Sigmoid colon (tissue), 7 donors: ENCODE results near the gene KRT3. TPM values are rescaled to one million over a fixed set of nuclear protein-coding genes. Genes with fewer than 3 reads are reported as not detected.

Experiments used
- DNase-seq: peaks from one replicate; pipeline ENCODE4 v3.0.0-alpha.2; 2019
- H3K27ac ChIP-seq, 4 donors: fragments of 200-600 bp; sonication (generic); one replicate each; pipeline ENCODE4 v1.5.1; 2016 to 2019; ENCODE audit warnings: mild to moderate bottlenecking in 1 of 4
- H3K27me3 ChIP-seq, 3 donors: fragments of 200-600 bp; sonication (generic); one replicate each; pipeline ENCODE4 v1.5.1; 2019; ENCODE audit warnings: mild to moderate bottlenecking in 1 of 3
- H3K36me3 ChIP-seq, 4 donors: fragments of 200-600 bp; sonication (generic); one replicate each; pipeline ENCODE4 v1.5.1; 2016 to 2019
- H3K4me1 ChIP-seq, 4 donors: fragments of 200-600 bp; sonication (generic); one replicate each; pipeline ENCODE4 v1.5.1; 2017 to 2019
- H3K4me3 ChIP-seq, 4 donors: fragments of 200-600 bp; sonication (generic); one replicate each; pipeline ENCODE4 v1.5.1; 2017 to 2019; ENCODE audit warnings: mild to moderate bottlenecking in 2 of 4, moderate library complexity in 1 of 4
- H3K9me3 ChIP-seq, 4 donors: fragments of 200-600 bp in 3 of 4; sonication (generic) in 3 of 4; one replicate each; pipeline versions ENCODE4 v1.5.1 to v1.6.1; 2013 to 2019
- EP300 ChIP-seq, 4 donors: sonication (generic); formaldehyde crosslinking; IDR thresholded peaks; one replicate each; pipeline ENCODE4 v1.6.1; 2017; ENCODE audit warnings: antibody characterized with exemption in 4 of 4
- POLR2A ChIP-seq, 2 donors: fragments of 450-650 bp; IDR thresholded peaks; one replicate each; pipeline ENCODE4 v1.6.1; 2016; ENCODE audit warnings: antibody characterized with exemption in 2 of 2, mild to moderate bottlenecking in 2 of 2, moderate library complexity in 2 of 2
- POLR2AphosphoS5 ChIP-seq, 4 donors: sonication (generic); formaldehyde crosslinking; IDR thresholded peaks; one replicate each; pipeline ENCODE4 v1.6.1; 2017; ENCODE audit warnings: antibody characterized with exemption in 4 of 4
- WGBS, 2 donors: extraction: QIAGEN DNeasy Blood & Tissue Kit; methylation state at CpG; one replicate each; pipeline ENCODE4 v1.1.7; 2013; 5-methylcytosine and 5-hydroxymethylcytosine counted together
- intact Hi-C: fragments of 100-400 bp; cut with DNase I; formaldehyde crosslinking; loops from one replicate; pipeline ENCODE4 v1.15.1; 2023
- polyA plus RNA-seq, 3 donors: library from polyadenylated mRNA; stranded (reverse); fragments of 200-250 nt; gene quantifications; one replicate each; pipeline ENCODE4 v1.2.3, GENCODE V29; 2013
- total RNA-seq, 4 donors: library from RNA; depleted of rRNA; stranded (reverse); fragments of >200 nt; gene quantifications; one replicate each; pipeline ENCODE4 v1.1.0, GENCODE V29; 2016
- TF ChIP-seq, protein P1 (sequence below), 4 experiments: fragments of 450-650 bp in 3 of 4; fragments of 200-600 bp in 1 of 4; IDR thresholded peaks; one replicate each; pipeline ENCODE4 v1.5.1; 2016 to 2019; ENCODE audit warnings: antibody characterized with exemption in 4 of 4, mild to moderate bottlenecking in 3 of 4, moderate library complexity in 2 of 4
- donor health status: healthy with polysubstance abuse.
- donor health status: Bipolar disorder and iron deficiency.
- donor health status: healthy.

The KRT3 gene
- total and polyA plus RNA-seq, 7 donors, result not detected

DNA sequence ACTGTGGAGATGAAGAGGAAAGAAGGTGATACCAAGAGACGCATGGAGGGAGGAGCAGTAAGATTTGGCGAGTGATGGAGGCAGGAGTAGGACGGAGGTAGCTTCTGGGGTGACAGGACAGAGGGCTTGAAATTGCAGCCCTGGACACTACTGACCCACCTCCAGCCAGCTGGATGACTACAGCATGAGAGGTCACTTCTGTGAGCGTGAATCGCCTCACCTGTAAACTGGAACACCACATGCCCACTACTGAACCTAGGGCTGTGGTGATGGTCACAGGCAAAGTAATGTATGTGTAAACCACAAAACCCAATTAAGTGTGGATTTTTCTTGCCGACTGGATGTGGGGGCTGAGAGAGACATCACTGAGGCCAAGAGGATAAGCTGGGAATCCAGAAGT lies 24.6 kb upstream of the KRT3 start:
- WGBS, 2 donors, result 89 to 95% methylated on average over 6 of the region's 6 CpGs
- intact Hi-C loops, result no loop called here
- Histone ChIP-seq H3K4me1 (peaks cover 0 to 11% (median 4%) of the 10 kb centered on the region in 4 donors), H3K9me3 (no peaks in the 10 kb centered on the region), H3K4me3 (no peak overlapping the region), H3K27me3 (peaks cover 0 to 6% (median 0%) of the 10 kb centered on the region in 3 donors), H3K27ac (no peak overlapping the region), H3K36me3 (no peaks in the 10 kb centered on the region)
- TF ChIP-seq EP300 (IDR thresholded peaks at IDR 0.05) (no peak), POLR2AphosphoS5 (IDR thresholded peaks at IDR 0.05) (no peak)
- TF ChIP-seq, protein P1, sequence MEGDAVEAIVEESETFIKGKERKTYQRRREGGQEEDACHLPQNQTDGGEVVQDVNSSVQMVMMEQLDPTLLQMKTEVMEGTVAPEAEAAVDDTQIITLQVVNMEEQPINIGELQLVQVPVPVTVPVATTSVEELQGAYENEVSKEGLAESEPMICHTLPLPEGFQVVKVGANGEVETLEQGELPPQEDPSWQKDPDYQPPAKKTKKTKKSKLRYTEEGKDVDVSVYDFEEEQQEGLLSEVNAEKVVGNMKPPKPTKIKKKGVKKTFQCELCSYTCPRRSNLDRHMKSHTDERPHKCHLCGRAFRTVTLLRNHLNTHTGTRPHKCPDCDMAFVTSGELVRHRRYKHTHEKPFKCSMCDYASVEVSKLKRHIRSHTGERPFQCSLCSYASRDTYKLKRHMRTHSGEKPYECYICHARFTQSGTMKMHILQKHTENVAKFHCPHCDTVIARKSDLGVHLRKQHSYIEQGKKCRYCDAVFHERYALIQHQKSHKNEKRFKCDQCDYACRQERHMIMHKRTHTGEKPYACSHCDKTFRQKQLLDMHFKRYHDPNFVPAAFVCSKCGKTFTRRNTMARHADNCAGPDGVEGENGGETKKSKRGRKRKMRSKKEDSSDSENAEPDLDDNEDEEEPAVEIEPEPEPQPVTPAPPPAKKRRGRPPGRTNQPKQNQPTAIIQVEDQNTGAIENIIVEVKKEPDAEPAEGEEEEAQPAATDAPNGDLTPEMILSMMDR (IDR thresholded peaks at IDR 0.05), result no peak
- no peak for DNase-seq

DNA sequence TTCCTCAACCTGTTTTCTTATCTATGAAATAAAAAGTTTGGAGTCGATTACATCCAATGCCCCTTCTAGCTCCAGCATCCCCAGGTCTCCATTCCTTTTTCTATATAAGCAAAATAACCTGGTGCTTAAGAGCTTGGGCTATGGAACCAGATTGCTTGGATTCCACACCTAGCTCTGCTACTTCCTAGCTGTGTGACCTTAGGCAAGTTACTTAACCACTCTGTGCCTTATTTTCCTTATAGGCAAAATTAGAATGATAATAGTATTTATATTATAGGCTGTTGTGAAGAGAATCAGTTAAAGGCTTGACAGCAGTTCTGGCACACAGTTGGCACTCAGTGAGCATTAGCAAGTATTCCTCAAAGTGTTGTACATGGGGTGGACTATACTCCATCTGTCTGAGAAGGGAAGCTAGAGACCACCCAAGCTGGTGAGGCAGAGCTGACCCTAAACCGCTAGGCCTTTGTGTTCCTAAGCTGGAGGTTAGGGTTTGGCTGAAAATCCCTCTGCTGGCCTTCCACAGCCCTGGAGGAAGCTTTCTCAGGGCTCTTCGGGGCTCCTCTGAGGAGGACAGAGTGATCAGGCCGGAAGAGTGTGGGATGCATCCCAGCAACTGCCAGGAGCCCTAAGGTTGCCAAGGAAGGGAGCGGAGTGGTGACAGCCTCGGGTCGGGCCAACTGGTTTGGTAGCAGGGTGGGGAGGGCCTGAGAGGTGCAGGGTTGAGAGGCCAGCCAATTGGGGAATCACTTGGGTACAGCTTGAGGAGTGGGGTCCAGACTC lies 24.0 kb upstream of the KRT3 start:
- WGBS, 2 donors, result 87 to 89% methylated on average over 7 of the region's 7 CpGs
- H3K36me3 ChIP-seq, result no peaks in the 10 kb centered on the region
- no peak for DNase-seq
- H3K4me3 ChIP-seq, result no peak overlapping the region
- H3K9me3 ChIP-seq, result no peaks in the 10 kb centered on the region
- peaks cover 0 to 11% (median 4%) of the 10 kb centered on the region in 4 donors for H3K4me1 ChIP-seq
- TF ChIP-seq POLR2A (IDR thresholded peaks at IDR 0.05), result no peak
- TF ChIP-seq POLR2AphosphoS5 (IDR thresholded peaks at IDR 0.05), result no peak
- TF ChIP-seq, protein P1 (IDR thresholded peaks at IDR 0.05), result no peak
- no peak for TF ChIP-seq EP300 (IDR thresholded peaks at IDR 0.05)
- intact Hi-C loops, result no loop called here
- H3K27ac ChIP-seq, result no peak overlapping the region
- H3K27me3 ChIP-seq, result peaks cover 0 to 6% (median 0%) of the 10 kb centered on the region in 3 donors

DNA sequence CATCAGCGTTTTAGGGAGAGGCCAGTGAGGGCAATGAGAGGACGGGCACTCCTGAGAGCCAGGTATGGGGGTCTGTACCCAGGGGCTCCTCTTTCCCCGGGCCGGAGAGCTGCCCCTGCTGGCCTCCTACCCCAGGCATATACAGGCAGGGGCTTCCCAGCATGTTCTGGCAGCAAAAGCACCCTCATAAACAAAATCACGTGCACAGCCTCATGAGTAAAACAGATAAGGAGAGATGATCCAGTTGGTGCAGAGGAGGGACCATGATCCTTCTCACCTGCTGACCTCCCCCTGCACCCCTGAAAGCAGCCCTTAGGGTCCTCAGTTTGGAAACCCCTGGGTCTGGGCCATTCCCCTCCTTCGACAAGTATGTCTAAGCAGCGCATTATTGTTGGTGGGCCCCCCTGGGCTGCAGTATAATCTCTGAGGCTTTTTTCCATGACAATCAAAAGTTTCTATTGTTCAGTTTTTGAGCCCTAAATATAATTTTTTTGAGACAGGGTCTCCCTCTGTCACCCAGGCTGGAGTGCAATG lies 23.0 kb upstream of the KRT3 start:
- WGBS, 2 donors, result 33 to 59% methylated on average over 7 of the region's 7 CpGs
- Histone ChIP-seq H3K36me3 (no peaks in the 10 kb centered on the region), H3K27ac (no peak overlapping the region), H3K9me3 (no peaks in the 10 kb centered on the region), H3K4me1 (peaks cover 0 to 17% (median 4%) of the 10 kb centered on the region in 4 donors), H3K4me3 (no peak overlapping the region), H3K27me3 (peaks cover 0 to 6% (median 0%) of the 10 kb centered on the region in 3 donors)
- intact Hi-C loops, result no loop called here
- TF ChIP-seq POLR2A (IDR thresholded peaks at IDR 0.05), result no peak
- TF ChIP-seq EP300 (IDR thresholded peaks at IDR 0.05), result no peak
- TF ChIP-seq POLR2AphosphoS5 (IDR thresholded peaks at IDR 0.05), result no peak
- TF ChIP-seq, protein P1 (IDR thresholded peaks at IDR 0.05), result no peak
- DNase-seq, result no peak

DNA sequence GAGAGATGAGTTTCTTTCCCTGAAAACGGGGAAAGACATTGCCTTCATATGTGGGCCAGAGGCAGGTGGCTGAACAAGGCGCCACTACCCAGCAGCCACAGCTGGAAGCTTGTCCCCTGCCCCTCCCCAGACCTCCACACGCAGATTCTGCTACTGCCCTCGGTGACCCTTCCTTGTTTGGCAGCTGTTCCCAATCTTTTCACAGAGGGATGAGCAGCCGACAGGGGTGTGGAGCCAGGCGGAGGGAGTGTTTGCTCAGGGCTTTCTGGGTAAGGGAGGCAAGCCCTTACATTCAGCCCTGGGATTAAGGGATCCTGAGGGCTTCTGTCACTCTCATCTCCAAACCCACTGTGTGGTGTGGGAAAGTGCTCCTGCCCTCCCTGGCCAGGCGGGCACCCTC lies 22.5 kb upstream of the KRT3 start:
- no peak overlapping the region for H3K4me3 ChIP-seq
- no peaks in the 10 kb centered on the region for H3K9me3 ChIP-seq
- no peak for DNase-seq
- H3K4me1 ChIP-seq, result peaks cover 0 to 17% (median 4%) of the 10 kb centered on the region in 4 donors
- intact Hi-C loops, result no loop called here
- 16 to 47% methylated on average over 7 of the region's 7 CpGs for WGBS, 2 donors
- peaks cover 0 to 6% (median 0%) of the 10 kb centered on the region in 3 donors for H3K27me3 ChIP-seq
- TF ChIP-seq EP300 (IDR thresholded peaks at IDR 0.05) (no peak), POLR2A (IDR thresholded peaks at IDR 0.05) (no peak), POLR2AphosphoS5 (IDR thresholded peaks at IDR 0.05) (no peak)
- TF ChIP-seq, protein P1 (IDR thresholded peaks at IDR 0.05), result no peak
- H3K27ac ChIP-seq, result no peak overlapping the region
- H3K36me3 ChIP-seq, result no peaks in the 10 kb centered on the region
